HCT116 (cell line): ENCODE results near the gene RXRA.

Source experiments
- CBX3 ChIP-seq: IDR thresholded peaks from 2 replicates; pipeline ENCODE4 v1.6.1; 2012; ENCODE audit warnings: low read depth
- CEBPB ChIP-seq: IDR thresholded peaks from 2 replicates; pipeline ENCODE4 v1.6.1; 2012; ENCODE audit warnings: low read depth
- EGR1 ChIP-seq: IDR thresholded peaks from 2 replicates; pipeline ENCODE4 v1.6.1; 2012; ENCODE audit warnings: low read depth
- ELF1 ChIP-seq: IDR thresholded peaks from 2 replicates; pipeline ENCODE4 v1.6.1; 2012; ENCODE audit warnings: low read depth, borderline replicate concordance
- EZH2 ChIP-seq: fragments of 200-600 bp; sonication (generic); IDR thresholded peaks from 2 replicates; pipeline ENCODE4 v1.6.1; 2017; ENCODE audit warnings: antibody characterized with exemption, mixed run types
- EZH2phosphoT487 ChIP-seq: fragments of 200-600 bp; IDR thresholded peaks from 2 replicates; pipeline ENCODE4 v1.6.1; 2018; ENCODE audit warnings: antibody characterized with exemption, borderline replicate concordance
- POLR2A ChIP-seq: IDR thresholded peaks from 2 replicates; pipeline ENCODE4 v1.7.0; 2011; ENCODE audit warnings: borderline replicate concordance; ENCODE audit not compliant: insufficient read depth, insufficient read length; ENCODE audit errors: extremely low read depth
- POLR2AphosphoS5 ChIP-seq: IDR thresholded peaks from 2 replicates; pipeline ENCODE4 v1.6.1; 2011; ENCODE audit warnings: mild to moderate bottlenecking, low read depth, low read length, moderate library complexity
- RAD21 ChIP-seq: IDR thresholded peaks from 2 replicates; pipeline ENCODE4 v1.6.1; 2012; ENCODE audit warnings: low read depth, mild to moderate bottlenecking
- SP1 ChIP-seq: IDR thresholded peaks from 2 replicates; pipeline ENCODE4 v1.6.1; 2012; ENCODE audit warnings: low read depth
- SRF ChIP-seq: IDR thresholded peaks from 2 replicates; pipeline ENCODE4 v1.6.1; 2012; ENCODE audit warnings: low read depth
- TCF7L2 ChIP-seq: IDR thresholded peaks from 2 replicates; pipeline ENCODE4 v1.7.0; 2011; ENCODE audit warnings: borderline replicate concordance, inconsistent platforms; ENCODE audit not compliant: insufficient read depth, insufficient read length; ENCODE audit errors: extremely low read depth
- TF ChIP-seq, protein P1 (sequence below), 3 experiments: fragments of 200-600 bp in 1 of 3; sonication (generic) in 1 of 3; IDR thresholded peaks in 2 of 3; conservative IDR thresholded peaks in 1 of 3; 2 replicates each; pipeline ENCODE4 v1.5.1; 2012 to 2017; ENCODE audit warnings: low read depth in 2 of 3, low read length in 2 of 3, antibody characterized with exemption in 1 of 3, borderline replicate concordance in 1 of 3, control low read depth in 1 of 3, mild to moderate bottlenecking in 1 of 3, mixed read lengths in 1 of 3, mixed run types in 1 of 3, moderate library complexity in 1 of 3; ENCODE audit not compliant: insufficient read depth in 1 of 3
- TF ChIP-seq, protein P2 (sequence below): IDR thresholded peaks from 2 replicates; pipeline ENCODE4 v1.6.1; 2011; ENCODE audit warnings: mild to moderate bottlenecking, low read length, moderate library complexity; ENCODE audit not compliant: insufficient replicate concordance; ENCODE audit errors: extremely low read depth

DNA sequence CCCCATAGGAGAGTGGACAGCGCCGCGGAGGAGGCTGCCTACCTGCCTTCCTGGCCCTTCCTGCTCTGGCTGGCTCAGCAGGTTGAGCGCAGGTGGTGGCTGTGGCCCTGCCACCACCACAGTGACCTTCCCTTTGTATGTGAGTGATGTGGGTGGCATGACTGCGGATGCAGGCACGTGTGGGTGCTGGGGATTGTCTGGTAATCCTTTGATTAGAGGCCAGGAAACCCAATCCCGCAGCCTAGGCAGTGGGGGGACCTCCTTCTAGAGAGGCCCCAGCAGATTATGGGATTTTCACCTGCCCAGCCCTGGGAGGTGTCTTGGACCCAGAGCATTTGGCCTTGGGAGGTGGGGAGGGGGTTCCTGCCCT is 16.5 kb downstream of the RXRA start:
- TF ChIP-seq RAD21 (no peak), POLR2A (no peak), EZH2phosphoT487 (no peak), EZH2 (no peak), ELF1 (no peak), EGR1 (no peak), CEBPB (no peak), SP1 (no peak), CBX3 (no peak), POLR2AphosphoS5 (no peak), SRF (no peak), TCF7L2 (no peak)
- TF ChIP-seq, protein P1, sequence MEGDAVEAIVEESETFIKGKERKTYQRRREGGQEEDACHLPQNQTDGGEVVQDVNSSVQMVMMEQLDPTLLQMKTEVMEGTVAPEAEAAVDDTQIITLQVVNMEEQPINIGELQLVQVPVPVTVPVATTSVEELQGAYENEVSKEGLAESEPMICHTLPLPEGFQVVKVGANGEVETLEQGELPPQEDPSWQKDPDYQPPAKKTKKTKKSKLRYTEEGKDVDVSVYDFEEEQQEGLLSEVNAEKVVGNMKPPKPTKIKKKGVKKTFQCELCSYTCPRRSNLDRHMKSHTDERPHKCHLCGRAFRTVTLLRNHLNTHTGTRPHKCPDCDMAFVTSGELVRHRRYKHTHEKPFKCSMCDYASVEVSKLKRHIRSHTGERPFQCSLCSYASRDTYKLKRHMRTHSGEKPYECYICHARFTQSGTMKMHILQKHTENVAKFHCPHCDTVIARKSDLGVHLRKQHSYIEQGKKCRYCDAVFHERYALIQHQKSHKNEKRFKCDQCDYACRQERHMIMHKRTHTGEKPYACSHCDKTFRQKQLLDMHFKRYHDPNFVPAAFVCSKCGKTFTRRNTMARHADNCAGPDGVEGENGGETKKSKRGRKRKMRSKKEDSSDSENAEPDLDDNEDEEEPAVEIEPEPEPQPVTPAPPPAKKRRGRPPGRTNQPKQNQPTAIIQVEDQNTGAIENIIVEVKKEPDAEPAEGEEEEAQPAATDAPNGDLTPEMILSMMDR (IDR thresholded peaks at IDR 0.05 in 2 of 3, conservative IDR thresholded peaks at IDR 0.05 in 1 of 3; ENCODE audit: borderline replicate concordance in 1 of 3, insufficient read depth in 1 of 3, low read depth in 2 of 3, low read length in 2 of 3), result no peak
- TF ChIP-seq, protein P2, sequence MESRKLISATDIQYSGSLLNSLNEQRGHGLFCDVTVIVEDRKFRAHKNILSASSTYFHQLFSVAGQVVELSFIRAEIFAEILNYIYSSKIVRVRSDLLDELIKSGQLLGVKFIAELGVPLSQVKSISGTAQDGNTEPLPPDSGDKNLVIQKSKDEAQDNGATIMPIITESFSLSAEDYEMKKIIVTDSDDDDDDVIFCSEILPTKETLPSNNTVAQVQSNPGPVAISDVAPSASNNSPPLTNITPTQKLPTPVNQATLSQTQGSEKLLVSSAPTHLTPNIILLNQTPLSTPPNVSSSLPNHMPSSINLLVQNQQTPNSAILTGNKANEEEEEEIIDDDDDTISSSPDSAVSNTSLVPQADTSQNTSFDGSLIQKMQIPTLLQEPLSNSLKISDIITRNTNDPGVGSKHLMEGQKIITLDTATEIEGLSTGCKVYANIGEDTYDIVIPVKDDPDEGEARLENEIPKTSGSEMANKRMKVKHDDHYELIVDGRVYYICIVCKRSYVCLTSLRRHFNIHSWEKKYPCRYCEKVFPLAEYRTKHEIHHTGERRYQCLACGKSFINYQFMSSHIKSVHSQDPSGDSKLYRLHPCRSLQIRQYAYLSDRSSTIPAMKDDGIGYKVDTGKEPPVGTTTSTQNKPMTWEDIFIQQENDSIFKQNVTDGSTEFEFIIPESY, result no peak
